ENCODE data around the gene TSSK3.
A peak's percentile ranks its signal among the peaks of the same experiment; 100 is the strongest.
"Not testable (repeated sequence)": the region's sequence is repeated elsewhere in the genome, so short reads cannot be mapped to it uniquely, and the experiment has no call there.

The TSSK3 gene

GRCh38 chr1:32363713-32364112, 1.4 kb downstream of the TSSK3 start:
- no peak for DNase-seq (ENCODE audit: low read depth)

- DNase-seq (ENCODE audit: low read depth): no peak
Measured at GRCh38 chr1:32364836-32365235, 2.5 kb downstream of the TSSK3 start.

GRCh38 chr1:32365445-32365844, 3.1 kb downstream of the TSSK3 start:
- no peak for DNase-seq (ENCODE audit: low read depth)

GRCh38 chr1:32367912-32368635, 5.7 kb downstream of the TSSK3 start:
- no peak for DNase-seq (ENCODE audit: low read depth)

GRCh38 chr1:32372149-32372756, 9.9 kb downstream of the TSSK3 start:
- no peak for DNase-seq (ENCODE audit: low read depth)

GRCh38 chr1:32373996-32374592, 11.8 kb downstream of the TSSK3 start:
- DNase-seq (ENCODE audit: low read depth): no peak

- no peak for DNase-seq (ENCODE audit: low read depth)
Measured at GRCh38 chr1:32376199-32376598, 13.9 kb downstream of the TSSK3 start.

GRCh38 chr1:32377541-32378220, 15.3 kb downstream of the TSSK3 start:
- no peak for DNase-seq (ENCODE audit: low read depth)

GRCh38 chr1:32380057-32380456, 17.7 kb downstream of the TSSK3 start:
- DNase-seq (ENCODE audit: low read depth): no peak

- DNase-seq (ENCODE audit: low read depth): no peak
Measured at GRCh38 chr1:32386676-32387392, 24.5 kb downstream of the TSSK3 start.

GRCh38 chr1:32388641-32389040, 26.3 kb downstream of the TSSK3 start:
- no peak for DNase-seq (ENCODE audit: low read depth)

GRCh38 chr1:32390904-32391870, 28.8 kb downstream of the TSSK3 start:
- no peak for DNase-seq (ENCODE audit: low read depth)

GRCh38 chr1:32392325-32392724, 30.0 kb downstream of the TSSK3 start:
- DNase-seq (ENCODE audit: low read depth): no peak

GRCh38 chr1:32393136-32393535, 30.8 kb downstream of the TSSK3 start:
- DNase-seq (ENCODE audit: low read depth): no peak

- peak; percentile 9 for DNase-seq (ENCODE audit: low read depth)
Measured at GRCh38 chr1:32393832-32394140, 31.4 kb downstream of the TSSK3 start.

- peak; percentile 97 for DNase-seq (ENCODE audit: low read depth)
Measured at GRCh38 chr1:32394141-32394889, 32.0 kb downstream of the TSSK3 start, which contains the start of gene BSDC1. BSDC1 (minus strand) TSS chr1:32394441; CDS start chr1:32394414, 27 bp downstream.

- DNase-seq (ENCODE audit: low read depth): no peak
Measured at GRCh38 chr1:32394890-32395432, 32.6 kb downstream of the TSSK3 start.

- DNase-seq (ENCODE audit: low read depth): not testable (repeated sequence)
Measured at GRCh38 chr1:32396524-32396923, 34.2 kb downstream of the TSSK3 start.

GRCh38 chr1:32398401-32398800, 36.1 kb downstream of the TSSK3 start:
- DNase-seq (ENCODE audit: low read depth): no peak

- no peak for DNase-seq (ENCODE audit: low read depth)
Measured at GRCh38 chr1:32399843-32400242, 37.5 kb downstream of the TSSK3 start.
